COLO668 (cell line): ENCODE measurements around the gene CLASRP.
A peak's percentile ranks its signal among the peaks of the same experiment; 100 is the strongest.

Experiments used
- DNase-seq: peaks from one replicate; lab custom pipeline; 2025; ENCODE audit not compliant: unreplicated experiment; lab: John Stamatoyannopoulos, UW

CLASRP gene

DNA sequence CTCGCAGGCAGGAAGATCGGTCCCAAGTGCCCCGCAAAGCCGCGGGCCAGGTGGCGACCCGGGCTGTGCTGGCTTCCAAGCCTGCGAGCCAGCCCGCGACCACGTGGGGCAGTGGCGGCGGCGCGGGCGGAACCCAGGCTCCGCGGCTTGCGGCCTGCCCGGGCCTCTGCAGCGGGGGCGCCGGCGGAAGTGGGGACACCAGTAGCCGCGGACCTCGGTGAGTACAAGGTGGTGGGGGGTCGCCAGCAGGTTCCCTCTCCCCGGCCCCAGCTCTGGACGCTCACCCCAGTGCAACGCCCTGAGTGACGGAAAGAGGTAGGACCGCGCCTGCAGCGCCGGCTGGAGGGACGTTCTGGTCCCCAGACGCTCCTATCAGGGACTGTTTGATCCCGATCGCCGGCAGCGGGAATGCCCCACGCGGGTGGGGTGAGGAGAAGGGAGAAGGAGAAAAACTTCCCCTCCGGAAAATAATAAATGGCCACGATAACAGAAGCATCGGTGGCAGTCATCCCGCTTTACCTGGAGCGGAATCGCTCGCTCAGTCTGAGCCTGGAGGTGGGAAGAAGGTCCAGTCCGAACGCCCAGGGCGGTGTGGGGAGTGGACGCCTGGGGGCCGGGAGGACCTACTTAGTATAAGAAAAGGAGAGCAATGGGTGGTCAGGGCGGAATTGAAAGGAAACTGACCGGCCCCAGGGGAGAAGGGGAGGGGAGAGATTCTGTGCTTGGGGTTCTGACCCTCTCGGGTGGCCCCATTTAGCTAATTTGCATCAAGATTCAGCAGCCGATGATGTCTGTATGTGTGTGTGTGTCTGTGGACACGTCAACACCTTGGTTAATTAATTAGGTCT lies 40.4 kb downstream of the CLASRP start, which contains the start of gene GEMIN7:
TSS of gene GEMIN7 (plus strand) at position 198 of the 848 bp plus-strand sequence. CDS start 10,855 bp downstream, outside the sequence.
- DNase-seq = peak; percentile 89

DNA sequence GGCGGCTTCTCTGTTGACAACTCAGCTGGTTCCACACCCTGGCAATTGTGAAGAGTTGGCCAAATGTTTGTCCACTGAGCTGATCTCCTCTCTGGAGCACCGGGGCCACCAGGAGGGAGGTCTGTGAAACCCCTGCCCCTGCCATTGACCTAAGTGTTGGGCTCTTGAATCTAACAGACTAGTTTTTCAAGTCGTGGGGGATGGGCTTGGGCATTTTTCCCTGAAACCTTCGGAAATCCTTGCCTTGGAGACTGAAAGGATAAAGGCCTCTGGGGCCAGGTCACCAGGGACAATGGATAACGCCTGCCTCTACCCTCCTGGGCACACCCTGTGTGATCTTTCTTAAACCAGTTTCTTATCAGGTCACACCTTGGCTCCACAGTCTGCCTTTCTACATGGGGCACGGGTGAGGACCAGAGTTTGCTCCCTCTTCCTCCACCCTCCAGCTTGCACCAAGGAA lies 41.1 kb downstream of the CLASRP start:
- DNase-seq = peak; percentile 51

DNA sequence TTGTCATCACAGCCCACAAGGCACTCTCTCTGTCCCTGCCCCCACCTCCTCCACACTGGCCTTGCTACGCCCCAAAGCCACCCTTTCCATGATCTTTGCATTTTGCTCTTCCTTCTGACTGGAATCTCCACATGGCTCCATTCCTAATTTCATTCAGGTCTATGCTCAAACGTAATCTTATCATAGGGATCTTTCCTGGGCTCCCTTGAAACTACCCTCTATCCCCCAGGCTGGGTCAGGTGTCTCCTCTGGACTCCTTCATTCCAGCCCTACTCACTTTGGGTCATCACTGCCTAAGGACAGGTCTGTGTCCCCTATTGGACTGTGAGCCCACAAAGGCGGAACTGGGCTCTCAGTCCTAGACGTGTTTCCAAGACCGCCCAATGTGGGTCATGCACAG lies 43.3 kb downstream of the CLASRP start:
- no peak for DNase-seq

DNA sequence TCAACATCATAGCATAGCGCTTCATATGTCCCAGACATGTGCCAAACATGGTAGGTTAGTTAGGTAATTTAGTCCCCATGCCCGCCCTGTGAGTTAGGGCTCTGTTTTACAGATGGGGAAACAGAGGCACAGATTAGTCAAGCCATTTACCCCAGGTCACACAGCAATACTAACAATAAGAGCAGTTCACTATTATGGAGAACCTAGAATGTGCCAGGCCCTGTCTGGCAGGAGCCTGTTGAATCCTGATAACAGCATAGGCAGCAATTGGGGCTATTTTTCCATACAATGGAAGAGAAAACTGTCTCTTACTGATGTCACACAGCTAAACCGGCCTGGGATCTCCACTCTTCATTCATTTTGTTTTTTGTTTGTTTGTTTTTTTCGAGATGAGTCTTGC lies 47.6 kb downstream of the CLASRP start:
- DNase-seq = no peak

DNA sequence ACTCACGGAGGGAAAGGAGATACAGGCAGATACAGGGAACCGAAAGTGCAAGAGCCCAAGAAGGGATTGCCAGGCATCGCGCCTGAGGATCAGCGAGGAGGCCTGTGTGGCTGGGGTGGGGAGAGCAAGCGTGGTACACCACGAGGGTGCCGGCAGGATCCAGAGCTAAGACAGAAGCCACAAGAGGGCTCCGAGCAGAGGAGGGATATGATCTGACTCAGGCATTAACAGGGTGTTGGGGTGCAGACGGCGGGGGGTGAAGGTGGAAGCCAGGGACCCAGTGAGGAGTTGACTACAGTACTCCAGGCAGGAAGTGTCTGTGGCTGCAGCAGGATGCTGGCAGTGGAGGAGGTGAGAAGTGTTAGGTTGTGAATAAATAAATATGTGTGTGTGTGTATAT lies 48.7 kb downstream of the CLASRP start:
- no peak for DNase-seq

DNA sequence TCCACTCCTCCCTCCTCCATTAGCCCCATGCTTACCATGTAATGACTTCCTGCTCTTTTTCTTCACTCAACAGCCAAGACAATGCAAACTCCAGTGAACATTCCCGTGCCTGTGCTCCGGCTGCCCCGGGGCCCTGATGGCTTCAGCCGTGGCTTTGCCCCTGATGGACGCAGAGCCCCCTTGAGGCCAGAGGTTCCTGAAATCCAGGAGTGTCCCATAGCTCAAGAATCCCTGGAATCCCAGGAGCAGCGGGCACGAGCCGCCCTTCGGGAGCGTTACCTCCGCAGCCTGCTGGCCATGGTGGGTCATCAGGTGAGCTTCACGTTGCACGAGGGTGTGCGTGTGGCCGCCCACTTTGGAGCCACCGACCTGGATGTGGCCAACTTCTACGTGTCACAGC lies 51.2 kb downstream of the CLASRP start:
- DNase-seq = no peak

DNA sequence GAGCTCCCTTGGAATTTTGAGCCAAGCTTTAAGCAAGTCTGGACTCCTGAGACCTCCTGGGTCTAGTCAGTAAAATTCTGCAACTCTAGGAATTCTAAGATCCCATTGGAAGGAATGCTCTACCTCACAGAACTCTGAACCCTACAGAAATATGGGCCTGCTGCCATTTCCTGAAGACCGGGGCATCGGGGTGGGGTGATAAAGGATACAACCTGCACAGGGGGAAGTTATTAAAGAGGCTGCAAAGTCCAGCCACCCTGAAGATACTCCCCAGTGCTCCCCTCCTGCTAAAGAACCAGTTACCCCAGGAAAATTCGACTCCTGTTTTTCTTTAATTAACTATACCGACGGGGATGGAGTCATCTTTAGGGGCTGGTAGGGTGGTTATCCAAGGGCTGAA lies 51.8 kb downstream of the CLASRP start:
- DNase-seq = no peak

DNA sequence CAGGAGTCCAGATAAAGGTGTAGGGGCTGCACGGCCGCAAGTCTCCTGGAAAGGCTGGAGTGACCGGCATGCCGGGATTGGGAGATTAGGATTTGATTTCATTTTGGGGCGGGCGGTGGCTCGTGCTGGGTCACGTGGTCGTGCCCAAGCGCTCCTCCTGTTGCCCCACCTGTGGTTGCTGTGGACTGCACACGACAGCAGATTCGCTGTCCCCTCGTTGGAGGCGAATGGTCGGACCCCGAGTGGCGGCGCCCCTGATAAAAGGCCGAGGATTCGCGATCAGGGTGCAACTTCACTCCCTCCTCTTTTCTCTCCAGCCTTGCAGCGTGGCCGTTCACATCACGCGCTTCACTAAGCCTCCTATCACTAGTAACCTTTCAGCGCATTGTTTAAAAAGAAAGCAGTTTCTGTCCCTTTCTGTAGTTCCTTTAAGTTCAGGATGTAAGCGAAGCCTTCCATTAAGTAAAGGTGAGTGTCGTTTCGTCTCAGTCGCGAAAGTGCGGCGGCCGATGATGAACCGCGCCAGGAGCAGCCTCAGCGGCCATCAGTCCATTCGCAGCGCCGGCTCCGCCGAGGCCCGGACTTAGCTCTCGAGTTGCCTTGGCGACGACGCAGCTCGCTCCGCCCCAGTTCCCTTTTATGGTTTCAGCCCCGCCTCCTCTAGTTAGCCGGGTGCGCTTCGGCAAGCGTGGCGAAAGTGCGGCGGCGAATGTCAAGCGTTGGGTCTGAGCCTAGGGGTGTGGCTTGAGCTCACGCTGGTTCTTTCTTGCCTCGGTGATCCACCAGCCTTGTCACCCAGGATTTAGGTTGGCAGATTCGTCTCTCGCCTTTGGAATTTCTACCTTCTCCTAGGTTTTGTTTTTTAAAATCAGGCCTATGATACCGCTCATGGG lies 52.4 kb downstream of the CLASRP start:
- peak; percentile 99 for DNase-seq

DNA sequence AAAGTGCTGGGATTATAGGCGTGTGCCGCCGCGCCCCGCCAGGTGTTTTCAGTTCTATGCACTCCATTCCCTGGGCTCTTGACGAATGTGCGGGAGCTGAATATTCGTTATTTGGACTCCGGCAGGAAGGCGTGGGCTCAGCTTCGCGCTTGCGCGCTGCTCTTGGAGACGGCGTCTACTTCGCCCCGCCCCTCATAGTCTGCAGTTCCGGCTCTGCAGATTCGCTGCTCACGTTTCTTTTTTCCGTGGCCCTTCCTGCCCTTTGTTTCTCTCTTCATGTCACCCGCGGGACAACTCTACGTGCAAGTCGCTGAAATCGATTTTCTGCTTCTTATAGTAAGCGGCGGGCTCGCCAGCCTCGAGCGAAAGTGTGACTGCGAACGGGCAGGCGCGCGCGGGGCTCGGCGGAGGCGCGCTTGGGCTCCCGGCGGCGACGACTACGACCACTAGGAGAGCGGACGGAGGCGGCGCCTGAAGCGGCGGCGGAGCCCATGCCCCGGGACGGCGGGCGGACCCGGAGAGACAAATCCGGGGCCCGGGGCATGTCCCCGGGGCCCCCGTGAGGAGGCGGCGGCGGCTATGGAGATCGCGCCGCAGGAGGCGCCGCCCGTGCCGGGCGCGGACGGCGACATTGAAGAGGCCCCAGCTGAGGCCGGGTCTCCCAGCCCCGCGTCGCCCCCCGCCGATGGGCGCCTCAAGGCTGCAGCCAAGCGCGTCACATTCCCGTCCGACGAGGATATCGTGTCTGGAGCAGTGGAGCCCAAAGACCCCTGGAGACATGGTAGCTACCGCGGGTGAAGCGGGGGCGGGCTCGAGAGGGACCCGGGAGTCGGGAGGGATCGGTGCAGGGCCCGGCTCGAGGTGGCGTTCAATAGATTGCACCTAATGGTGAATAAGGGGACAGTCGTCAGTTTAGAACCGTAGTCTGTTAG lies 54.2 kb downstream of the CLASRP start, which contains the start of gene PPP1R37:
TSS of gene PPP1R37 (plus strand) at position 433 of the 932 bp plus-strand sequence. CDS start at position 580, 147 bp downstream.
- peak; percentile 97 for DNase-seq

DNA sequence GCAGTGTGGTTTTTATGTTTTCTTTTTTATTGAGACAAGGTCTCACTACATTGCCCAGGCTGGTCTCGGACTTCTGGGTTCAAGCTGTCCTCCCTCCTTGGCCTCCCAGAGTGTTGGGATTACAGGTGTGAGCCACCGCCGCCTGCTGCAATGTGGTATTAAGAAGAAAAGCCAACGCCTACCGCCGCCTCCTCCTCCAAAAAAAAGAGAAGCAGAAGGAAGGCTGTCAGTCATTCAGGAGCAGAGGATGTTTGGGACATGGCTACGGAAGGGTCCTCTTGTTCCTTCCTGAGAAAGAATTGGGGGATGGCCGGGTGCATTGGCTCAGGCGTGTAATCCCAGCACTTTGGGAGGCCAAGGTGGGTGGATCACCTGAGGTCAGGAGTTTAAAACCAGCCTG lies 55.3 kb downstream of the CLASRP start:
- DNase-seq = no peak

DNA sequence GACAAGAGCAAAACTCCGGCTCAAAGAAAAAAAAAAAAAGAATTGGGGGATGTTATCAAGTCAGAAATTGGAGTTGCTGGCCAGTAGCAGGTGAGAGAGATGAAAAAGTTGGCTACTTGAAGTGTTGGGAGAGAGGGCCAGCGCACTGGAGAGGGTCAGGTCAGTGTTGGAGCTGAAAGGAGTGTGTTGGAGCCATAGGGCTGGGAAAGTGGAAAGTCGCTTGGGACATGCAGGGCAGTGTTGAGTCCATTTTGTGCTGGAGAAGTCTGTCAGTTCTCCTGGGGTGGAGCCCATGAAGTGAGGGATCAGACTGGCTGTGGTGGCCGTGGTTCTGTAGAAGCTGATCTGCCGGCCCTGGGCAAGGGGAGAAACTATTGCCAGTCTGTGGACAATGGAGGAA lies 55.9 kb downstream of the CLASRP start:
- DNase-seq = no peak

DNA sequence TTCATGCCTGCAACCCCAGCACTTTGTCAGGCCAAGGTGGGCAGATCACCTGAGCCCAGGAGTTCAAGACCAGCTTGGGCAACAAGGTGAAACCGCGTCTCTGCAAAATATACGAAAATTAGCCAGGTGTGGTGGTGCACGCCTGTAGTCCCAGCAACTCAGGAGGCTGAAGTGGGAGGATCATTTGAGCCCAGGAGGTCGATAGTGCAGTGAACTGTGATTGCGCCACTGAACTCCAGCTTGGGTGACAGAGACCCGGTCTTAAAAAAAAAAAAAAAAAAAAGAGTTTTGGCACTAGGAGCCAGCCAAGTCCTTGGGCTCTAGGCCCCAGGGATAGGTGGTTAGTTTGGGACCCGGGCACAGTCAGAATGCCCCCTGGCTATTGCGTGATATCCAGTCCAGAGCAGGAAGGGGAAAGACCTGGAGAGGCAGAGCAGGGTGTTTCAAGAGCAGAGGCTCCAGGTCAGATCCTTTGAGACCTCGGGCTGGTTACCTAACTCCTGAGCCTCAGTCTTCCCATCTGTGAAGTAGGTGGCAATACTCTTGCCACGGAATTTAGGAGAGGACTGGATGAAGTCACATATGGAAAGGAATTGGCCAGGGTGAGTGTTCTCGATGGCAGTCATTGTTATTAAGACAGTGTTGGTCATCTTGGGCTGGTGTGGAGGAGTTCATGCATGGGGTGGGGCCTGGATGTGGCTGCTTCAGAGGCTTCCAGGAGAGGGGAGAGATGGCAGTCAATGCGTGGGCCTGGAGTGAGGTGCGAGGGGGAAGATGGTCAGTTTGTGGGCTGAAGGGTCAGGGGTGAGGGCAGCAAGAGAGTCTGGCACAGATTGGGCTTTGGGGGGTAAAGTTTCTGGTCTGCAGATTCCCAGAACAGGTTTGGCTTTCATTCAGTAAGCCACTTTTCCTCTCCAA lies 56.9 kb downstream of the CLASRP start:
- DNase-seq = no peak

DNA sequence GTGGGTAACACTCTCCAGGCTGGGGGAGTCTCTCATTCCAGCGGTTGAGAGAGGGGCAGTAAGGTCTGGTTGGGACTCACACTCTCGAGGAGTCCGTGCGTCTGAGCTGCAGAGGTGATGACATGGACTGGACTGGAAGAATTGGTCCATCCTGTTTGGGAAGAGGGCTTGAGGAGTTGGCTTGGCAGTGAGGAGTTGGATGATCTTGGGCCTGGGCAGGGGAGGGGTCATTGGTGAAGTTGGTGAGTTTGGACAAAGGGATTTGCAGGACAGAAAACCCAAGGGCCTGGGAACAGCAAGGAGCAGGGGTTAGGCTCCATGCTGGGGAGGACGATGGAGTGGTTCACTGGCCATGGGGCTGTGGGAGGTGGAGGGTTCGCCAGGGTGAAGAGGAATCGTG lies 57.9 kb downstream of the CLASRP start:
- DNase-seq = no peak

DNA sequence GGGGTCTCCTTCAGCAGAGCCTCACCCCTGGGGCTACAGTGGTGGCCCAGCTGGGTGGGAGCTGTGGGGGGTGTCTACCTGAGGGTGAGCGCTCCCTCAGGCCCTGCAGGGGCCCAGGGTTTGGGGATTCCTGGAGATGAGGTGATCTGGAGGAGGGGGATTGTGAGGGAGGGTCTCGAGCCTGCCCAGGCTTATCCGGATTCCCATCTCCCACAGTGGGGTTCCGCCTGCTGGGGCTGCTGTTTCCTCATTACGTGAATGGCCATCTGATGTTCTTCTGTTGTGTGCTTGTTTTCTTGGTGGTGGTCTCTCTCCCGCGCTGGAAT lies 58.6 kb downstream of the CLASRP start:
- no peak for DNase-seq

DNA sequence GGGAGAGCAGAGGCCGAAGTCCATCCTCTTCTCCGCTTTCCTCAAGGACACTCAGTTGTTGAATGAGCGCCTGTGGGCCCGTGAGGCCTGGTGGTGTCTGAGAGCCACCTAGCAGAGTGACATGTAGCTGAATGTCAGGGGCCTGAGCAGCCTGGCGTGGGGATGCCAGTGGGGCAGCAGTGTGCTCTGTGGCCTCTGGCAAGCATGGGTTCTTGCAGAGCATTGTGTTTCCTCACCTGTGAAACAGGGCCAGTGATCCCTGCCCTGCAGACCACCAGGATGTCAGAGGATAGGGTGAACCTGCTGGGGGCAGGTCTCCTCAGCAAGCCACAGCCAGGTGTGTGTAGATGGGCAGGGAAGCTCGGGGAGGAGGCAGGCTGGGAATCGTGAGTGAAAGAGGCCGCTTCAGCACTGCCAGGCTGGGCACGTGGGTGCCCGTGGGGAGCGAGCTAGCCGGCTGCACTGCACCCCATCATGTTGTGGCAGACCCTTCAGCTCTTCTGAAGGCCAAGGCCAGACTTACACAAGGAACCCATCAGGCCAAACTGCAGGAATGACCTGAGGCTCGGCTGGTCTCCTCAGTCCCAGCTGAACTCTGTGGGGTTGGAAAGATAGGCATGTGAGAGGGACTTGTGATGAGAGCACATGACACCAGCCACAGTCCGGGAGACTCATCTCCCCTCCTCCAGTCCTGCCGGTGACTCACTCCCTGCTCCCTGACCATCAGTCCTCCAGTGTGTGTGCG lies 59.1 kb downstream of the CLASRP start:
- DNase-seq = peak; percentile 77

DNA sequence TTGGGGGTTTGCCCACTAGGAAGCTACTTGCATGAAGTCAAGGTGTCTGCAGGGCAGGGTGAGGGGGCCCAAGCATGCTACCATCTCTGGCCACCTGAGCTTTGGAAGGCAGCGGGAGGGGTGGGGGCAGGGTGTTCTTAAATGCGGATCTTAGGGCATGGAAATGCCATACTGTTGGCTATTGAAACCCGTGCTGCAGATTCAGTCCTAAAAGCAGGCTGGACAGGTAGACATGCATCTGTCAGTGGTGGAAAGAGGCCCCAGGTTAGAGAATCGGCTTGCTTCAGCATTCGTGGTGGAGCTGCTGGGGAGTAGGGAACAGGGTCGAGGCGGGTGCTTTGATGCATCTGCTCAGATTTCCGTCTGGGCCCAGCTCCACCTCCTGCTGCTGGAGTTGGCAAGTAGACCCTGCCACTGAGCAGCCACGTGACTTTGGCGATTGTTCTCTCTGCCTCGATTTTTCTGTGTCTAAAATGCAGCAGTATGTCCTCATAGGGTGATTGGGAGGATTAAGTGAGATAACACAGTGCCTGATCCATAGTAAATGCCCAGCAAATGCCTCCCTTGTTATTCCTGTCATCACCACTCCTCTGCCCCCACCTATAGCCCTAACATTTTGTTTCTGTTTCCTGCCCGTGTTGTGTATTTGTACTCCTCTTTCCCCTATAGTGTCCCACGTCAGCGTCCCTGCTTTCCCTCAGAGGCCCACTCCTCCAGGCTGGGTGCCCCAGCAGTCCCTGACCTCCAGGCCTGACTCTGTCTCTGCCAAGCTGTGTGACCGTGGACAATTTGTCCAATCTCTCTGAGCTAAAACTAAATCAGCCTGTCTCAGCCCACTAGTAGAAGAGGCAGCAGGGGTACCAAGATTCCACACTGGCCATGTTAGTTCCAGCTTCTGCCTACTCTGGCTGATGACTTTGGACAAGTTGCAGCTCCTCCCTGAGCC lies 59.9 kb downstream of the CLASRP start:
- DNase-seq = peak; percentile 48

DNA sequence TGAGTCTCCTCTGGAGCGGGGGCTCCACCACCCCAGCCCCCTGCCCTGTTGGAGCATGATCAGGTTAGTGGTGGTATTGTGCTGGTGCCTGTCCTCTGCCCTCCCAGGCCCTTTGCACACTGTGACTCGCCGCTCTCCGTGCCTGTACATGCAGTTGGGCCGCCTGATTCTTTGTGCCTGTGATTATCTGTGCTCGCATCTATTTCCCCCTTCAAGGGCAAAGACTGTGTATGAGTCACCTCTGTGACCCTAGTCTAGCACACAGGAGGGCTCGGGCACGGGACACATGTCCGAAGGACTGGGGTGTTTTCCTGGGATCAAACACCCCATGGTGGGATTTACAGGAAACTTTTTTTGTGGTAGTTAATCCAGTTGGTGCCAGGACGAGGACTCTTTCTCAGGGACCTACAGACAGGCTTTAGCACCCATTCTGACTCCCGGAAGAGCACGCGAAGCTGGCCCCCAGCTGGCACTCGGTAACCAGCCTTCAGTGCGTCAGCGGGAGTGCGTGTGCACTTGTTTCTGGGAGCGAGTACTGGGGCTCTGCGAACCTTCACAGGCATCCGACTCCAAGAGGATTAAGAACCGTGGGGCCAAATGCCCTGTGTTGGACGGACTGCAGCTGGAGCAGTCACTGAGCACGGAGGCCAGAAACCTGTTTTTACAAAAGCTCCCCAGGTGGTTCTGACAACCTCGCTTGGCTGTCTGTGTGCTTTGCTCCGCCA lies 60.8 kb downstream of the CLASRP start:
- DNase-seq = peak; percentile 67
